Skin of body (tissue), 2 donors: ENCODE results near the gene NR1H4. TPM values are rescaled to one million over a fixed set of nuclear protein-coding genes. Genes with fewer than 3 reads are reported as not detected.
"Not testable (repeated sequence)": the region's sequence is repeated elsewhere in the genome, so short reads cannot be mapped to it uniquely, and the experiment has no call there.

Experiments
- DNase-seq: peaks from one replicate; lab custom pipeline; 2025; lab: John Stamatoyannopoulos, UW
- total RNA-seq: library from RNA; depleted of rRNA; stranded (reverse); fragments of >200 nt; gene quantifications from one replicate; pipeline ENCODE4 v1.2.3, GENCODE V29; 2014

NR1H4 gene
- total RNA-seq = 0.39 TPM

- DNase-seq = no peak
Measured at GRCh38 chr12:100473716-100474150, at the start of gene NR1H4. Gene NR1H4 (plus strand): TSS chr12:100473866. CDS start chr12:100493324, 19,458 bp downstream.

DNA sequence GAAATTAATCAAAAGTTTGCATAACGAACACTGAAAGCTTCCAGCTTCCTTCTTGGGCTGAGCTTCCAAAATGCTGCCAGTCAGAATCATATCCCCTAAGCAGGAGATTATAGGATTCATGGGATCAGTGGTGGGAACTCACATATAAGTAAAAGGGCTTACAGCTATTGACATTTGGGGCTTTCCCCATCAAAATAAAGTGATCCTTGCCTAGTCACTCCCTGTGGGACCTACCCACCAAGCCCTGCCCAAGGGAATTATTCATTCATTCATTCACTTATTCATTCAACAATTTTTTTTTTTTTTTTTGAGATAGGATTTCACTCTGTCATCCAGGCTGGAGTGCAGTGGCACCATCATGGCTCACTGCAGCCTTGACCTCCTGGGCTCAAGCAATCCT is 47.5 kb upstream of the NR1H4 start:
- DNase-seq = no peak

DNA sequence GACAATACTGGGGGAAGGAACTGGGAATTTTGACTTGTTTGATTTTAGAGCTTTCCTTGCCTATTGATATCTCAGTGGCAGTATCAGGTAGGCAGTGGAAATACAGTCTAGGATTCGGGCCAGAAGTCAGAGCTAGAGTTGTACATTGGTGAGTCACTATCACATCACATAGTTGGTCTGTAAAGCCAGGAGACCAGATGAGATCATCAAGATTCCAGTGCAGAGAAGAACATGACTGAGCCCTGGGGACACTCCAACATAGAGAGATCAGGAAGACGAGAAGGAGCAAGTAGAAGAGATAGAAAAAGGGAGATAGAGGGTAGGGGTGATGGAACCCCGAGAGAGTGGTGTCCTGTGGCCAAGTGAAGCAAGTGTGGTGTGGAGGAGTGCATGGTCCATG is 46.6 kb upstream of the NR1H4 start:
- no peak for DNase-seq

GRCh38 chr12:100430251-100430650 is 43.4 kb upstream of the NR1H4 start:
- not testable (repeated sequence) for DNase-seq

DNA sequence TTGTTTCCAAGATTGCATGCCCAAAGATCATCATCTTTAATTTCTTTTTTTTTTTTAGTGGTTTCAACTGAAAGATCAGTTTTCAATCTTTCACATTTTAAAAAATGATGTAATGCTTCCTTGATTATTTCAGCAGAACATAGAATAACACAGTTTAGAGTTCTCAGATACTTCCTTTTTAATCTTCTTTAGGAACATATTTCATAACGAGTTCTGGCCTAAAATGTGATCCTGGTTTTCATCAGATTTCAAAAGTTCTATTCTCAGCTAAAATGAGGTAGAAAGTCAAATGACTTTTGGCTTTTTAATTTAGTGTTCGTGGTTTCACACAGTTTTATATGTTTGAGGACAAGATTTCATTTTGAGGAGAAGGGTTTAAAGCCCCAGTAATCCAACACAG is 40.0 kb upstream of the NR1H4 start:
- no peak for DNase-seq

DNA sequence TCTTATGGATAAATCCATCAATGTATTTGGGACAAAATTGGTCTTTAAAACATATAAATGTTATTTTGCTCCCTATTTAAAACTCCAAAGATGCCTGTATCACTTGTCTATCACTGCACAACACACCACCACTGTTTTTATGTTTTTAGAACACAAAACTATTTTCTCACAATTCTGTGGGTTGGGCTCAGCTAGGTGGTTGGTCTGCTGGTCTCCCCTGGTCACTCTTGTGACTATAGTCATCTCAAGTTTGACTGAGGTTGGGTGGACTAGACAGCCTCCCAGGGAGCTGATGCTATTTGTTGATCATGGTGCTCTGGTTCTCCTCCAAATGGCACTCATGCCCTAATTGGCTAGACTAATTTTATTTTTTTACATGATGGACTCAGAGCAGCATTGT is 39.5 kb upstream of the NR1H4 start:
- no peak for DNase-seq

DNA sequence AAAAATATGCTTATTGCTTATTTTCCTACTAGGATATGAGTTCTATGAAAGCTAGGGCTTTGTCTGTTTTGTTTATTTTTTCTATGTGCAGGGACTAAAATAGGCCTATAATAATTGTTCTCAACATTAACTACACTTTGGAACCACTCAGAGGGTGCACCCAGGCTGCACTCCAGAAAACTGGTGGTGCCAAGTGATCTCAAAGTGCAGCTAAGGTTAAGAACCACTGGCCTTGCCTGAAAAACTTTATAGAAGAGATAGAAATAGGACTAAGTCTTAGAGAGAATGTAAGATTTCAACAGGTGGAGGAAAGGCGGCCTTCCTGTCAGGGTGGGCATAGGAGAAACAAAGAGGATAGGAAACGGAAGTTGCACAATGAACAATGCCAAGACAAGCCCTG is 37.7 kb upstream of the NR1H4 start:
- DNase-seq = no peak

- DNase-seq = no peak
Measured at GRCh38 chr12:100437038-100437841, 36.4 kb upstream of the NR1H4 start.

DNA sequence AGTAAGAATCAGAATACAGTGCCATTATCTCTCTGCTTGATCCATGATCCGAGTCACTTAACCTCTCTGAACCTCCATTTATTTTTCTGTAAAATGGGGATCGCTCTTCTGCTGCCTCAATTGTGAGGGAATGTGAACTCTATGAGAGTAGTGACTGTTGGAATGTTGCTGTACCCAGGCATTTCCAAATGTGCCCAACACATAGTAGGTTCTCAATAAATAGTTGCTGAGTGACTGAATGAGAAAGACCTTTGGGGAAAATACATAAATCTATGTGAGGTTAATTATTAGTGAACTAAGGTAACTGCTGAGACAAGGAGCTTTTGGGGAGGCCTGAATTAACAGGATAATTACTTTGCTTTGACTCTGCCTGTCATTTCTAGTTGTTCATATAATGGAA is 33.9 kb upstream of the NR1H4 start:
- no peak for DNase-seq

- no peak for DNase-seq
Measured at GRCh38 chr12:100442403-100442802, 31.3 kb upstream of the NR1H4 start.

- DNase-seq = no peak
Measured at GRCh38 chr12:100443434-100443833, 30.2 kb upstream of the NR1H4 start.

DNA sequence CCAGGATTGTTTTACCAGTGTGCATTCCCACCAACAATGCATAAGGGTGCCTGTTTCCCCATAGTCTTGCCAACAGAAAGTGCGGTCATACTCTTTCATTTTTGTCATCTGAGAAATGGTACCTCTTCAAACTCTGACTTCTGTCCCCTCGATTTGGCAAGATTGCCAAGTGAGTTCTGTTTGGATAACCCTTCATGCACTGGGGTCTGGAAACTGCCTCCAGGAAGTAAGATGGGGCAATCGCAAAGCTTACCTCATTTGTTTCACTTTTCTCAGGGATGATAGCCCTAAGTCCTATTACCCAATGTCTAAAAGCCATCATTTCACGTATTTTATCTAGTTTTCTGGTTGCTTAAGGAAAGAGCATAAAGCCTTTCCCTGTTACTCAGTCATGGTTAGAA is 28.6 kb upstream of the NR1H4 start:
- no peak for DNase-seq

GRCh38 chr12:100447381-100447780 is 26.3 kb upstream of the NR1H4 start:
- DNase-seq = no peak

GRCh38 chr12:100448656-100449055 is 25.0 kb upstream of the NR1H4 start:
- DNase-seq = no peak

GRCh38 chr12:100450735-100451134 is 22.9 kb upstream of the NR1H4 start:
- DNase-seq = no peak

DNA sequence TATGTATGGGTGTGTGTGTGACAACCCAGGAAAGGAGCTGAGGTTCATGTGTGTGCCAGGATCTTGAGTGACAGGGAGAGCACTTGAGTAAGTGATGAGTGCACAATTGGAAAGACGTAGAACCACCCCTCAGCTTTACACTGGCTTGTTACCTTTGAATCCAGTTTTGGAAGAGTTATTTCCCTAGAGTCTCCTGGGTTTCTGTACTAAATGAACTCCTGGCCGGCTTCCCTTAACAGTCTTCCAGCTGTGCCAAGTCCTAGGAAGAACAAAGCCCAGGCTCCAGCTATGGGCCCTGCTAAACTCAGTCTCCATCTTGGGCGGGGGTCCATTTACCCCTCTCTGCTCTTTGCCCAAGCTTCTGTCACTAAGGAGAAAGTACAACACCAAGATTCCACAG is 19.7 kb upstream of the NR1H4 start:
- no peak for DNase-seq

DNA sequence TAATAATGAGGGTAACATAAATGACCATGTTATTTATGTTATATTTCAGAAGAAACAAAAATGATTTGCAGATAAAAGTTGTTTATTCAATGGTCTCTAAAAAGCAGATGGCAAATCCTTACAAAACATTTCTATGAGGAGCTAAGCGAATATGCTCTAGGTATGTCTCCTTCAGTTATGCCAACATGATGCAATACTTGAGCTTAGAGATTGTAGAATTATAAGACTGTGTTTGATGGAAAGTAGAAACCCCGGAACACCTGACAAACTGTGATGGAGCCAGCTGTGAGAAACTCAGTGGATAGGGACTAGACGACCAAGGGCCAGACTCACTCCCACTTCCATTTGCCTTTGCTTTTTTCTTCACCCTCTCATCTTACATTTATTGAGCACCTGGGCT is 17.8 kb upstream of the NR1H4 start:
- DNase-seq = no peak

DNA sequence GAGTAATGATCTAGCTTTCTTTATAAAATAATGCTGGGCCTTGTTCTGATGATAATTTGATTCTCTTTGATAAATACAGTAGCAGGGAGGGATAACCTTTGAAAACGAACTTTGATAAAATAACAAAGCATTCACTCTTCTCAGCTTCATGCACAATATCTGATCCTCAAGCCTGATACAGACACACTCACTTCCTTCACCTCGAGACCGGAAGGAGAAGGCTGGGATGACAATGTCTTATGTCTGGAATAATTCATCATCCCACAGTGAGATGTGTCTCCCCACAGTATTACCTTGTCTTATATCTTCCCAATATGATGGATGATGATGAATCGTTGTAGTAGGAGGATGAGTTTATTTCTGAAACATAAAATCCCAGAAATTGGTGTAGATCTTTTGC is 15.5 kb upstream of the NR1H4 start:
- DNase-seq = no peak

- no peak for DNase-seq
Measured at GRCh38 chr12:100460702-100461101, 13.0 kb upstream of the NR1H4 start.

GRCh38 chr12:100461330-100461973 is 12.2 kb upstream of the NR1H4 start:
- no peak for DNase-seq

DNA sequence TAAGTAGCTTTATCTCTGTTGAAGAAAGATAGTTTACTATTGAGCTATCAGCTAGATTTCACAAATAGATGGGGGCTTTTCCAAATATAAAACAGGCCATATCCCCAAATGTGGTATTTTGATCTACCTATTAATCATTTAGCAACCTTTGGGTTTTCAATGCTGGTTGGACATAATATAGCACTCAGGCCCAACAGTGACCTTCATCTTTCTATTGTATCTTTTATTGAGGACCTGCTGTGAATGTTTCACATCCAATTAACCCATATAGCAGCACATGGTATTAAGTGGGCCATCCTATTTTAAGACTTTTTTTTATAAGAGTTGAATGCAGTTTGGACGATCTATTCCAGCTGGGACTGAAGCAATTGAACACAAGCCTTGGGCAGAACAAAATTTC is 10.0 kb upstream of the NR1H4 start:
- no peak for DNase-seq

- no peak for DNase-seq
Measured at GRCh38 chr12:100464529-100464928, 9.1 kb upstream of the NR1H4 start.

GRCh38 chr12:100468126-100468525 is 5.5 kb upstream of the NR1H4 start:
- DNase-seq = no peak
